ENCODE data around the gene NKTR.
A peak's percentile ranks its signal among the peaks of the same experiment; 100 is the strongest.

The NKTR gene

DNA sequence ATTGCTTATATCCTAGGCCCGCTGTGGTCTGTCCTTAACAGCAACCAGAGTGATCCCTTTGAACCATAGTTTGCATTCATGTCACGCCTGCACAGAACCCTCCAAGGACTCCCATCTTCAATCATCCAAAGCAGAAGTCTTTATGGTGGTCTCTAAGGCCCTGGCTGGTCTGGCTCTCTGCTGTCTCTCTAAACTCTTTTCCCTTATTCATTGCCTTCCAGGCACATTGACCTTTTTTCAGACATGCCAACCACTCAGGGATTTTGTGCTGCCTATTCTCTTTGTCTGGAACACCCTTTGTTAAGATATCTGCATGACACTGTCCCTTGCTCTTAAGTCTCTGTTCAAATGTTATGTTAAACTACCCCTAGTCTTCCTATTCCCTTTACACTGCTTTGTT, 31.1 kb downstream of the NKTR start (continued):
- TF ChIP-seq ZNF692 (tag by site-specific recombination; IDR thresholded peaks at IDR 0.05) (no peak), SCRT2 (tag by site-specific recombination; IDR thresholded peaks at IDR 0.05) (no peak), GLI4 (tag by site-specific recombination; IDR thresholded peaks at IDR 0.05) (no peak), ZBTB10 (tag by site-specific recombination; IDR thresholded peaks at IDR 0.05) (no peak), ZNF548 (tag by site-specific recombination; IDR thresholded peaks at IDR 0.05) (no peak)

GRCh38 chr3:42632146-42632545, 31.7 kb downstream of the NKTR start:
- H3K27ac ChIP-seq (ENCODE audit: extremely low read depth, low read depth, low read length), result no peak overlapping the region
- H3K36me3 ChIP-seq (ENCODE audit: control insufficient read depth in 2 of 2, insufficient read depth in 1 of 2, low read length in 2 of 2), result peaks cover 36 to 89% of the 10 kb centered on the region in 2 experiments
- ChIA-PET POLR2A (no interaction called here), CTCF (no interaction called here)
- peak; percentile 36; the same call in 1 of the 2 replicates for TF ChIP-seq GLIS1 (tag by site-specific recombination; IDR thresholded peaks at IDR 0.05)
- TF ChIP-seq ZBTB49 (tag by site-specific recombination; IDR thresholded peaks at IDR 0.05; ENCODE audit: low read depth), result no peak
- no peak for TF ChIP-seq ZNF76 (tag by site-specific recombination; IDR thresholded peaks at IDR 0.05; ENCODE audit: borderline replicate concordance, low read depth)
- no peaks in the 10 kb centered on the region for H3K9me3 ChIP-seq (ENCODE audit: control insufficient read depth, insufficient read depth, low read depth, low read length)
- no peaks in the 10 kb centered on the region for H3K4me1 ChIP-seq (ENCODE audit: control insufficient read depth, insufficient read depth, low read length)
- no peak overlapping the region for H3K4me3 ChIP-seq (ENCODE audit: low read depth, low read length)

GRCh38 chr3:42633544-42633943, 33.1 kb downstream of the NKTR start:
- CTCF ChIA-PET, result interaction anchor here (0.6 kb wide), 2 partner anchors 15 to 249 kb away, joined by 3 read pairs; no protein-coding TSS in a partner anchor
- H3K36me3 ChIP-seq (ENCODE audit: control insufficient read depth in 2 of 2, insufficient read depth in 1 of 2, low read length in 2 of 2), result peaks cover 38 to 94% of the 10 kb centered on the region in 2 experiments
- TF ChIP-seq PRDM4 (tag by site-specific recombination; IDR thresholded peaks at IDR 0.05) (no peak), ZNF302 (tag by site-specific recombination; IDR thresholded peaks at IDR 0.05; ENCODE audit: low read depth) (no peak), ZNF157 (tag by site-specific recombination; IDR thresholded peaks at IDR 0.05) (no peak), ZNF239 (tag by site-specific recombination; IDR thresholded peaks at IDR 0.05) (no peak), ZNF660 (tag by site-specific recombination; IDR thresholded peaks at IDR 0.05) (no peak), ZNF654 (tag by site-specific recombination; IDR thresholded peaks at IDR 0.05; ENCODE audit: low read depth) (no peak), ZNF626 (tag by site-specific recombination; IDR thresholded peaks at IDR 0.05) (no peak), ZNF19 (tag by site-specific recombination; IDR thresholded peaks at IDR 0.05; ENCODE audit: low read depth) (no peak), YY2 (tag by site-specific recombination; IDR thresholded peaks at IDR 0.05) (no peak), ZSCAN30 (tag by site-specific recombination; IDR thresholded peaks at IDR 0.05) (no peak)
- TF ChIP-seq, protein P1, sequence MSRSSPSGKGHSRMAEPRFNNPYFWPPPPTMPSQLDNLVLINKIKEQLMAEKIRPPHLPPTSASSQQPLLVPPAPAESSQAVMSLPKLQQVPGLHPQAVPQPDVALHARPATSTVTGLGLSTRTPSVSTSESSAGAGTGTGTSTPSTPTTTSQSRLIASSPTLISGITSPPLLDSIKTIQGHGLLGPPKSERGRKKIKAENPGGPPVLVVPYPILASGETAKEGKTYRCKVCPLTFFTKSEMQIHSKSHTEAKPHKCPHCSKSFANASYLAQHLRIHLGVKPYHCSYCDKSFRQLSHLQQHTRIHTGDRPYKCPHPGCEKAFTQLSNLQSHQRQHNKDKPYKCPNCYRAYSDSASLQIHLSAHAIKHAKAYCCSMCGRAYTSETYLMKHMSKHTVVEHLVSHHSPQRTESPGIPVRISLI (tag by site-specific recombination; IDR thresholded peaks at IDR 0.05), result no peak
- TF ChIP-seq, protein P2, sequence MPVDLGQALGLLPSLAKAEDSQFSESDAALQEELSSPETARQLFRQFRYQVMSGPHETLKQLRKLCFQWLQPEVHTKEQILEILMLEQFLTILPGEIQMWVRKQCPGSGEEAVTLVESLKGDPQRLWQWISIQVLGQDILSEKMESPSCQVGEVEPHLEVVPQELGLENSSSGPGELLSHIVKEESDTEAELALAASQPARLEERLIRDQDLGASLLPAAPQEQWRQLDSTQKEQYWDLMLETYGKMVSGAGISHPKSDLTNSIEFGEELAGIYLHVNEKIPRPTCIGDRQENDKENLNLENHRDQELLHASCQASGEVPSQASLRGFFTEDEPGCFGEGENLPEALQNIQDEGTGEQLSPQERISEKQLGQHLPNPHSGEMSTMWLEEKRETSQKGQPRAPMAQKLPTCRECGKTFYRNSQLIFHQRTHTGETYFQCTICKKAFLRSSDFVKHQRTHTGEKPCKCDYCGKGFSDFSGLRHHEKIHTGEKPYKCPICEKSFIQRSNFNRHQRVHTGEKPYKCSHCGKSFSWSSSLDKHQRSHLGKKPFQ (tag by site-specific recombination; IDR thresholded peaks at IDR 0.05), result no peak

More at GRCh38 chr3:42633544-42633943, 33.1 kb downstream of the NKTR start:
- H3K9me3 ChIP-seq (ENCODE audit: control insufficient read depth, insufficient read depth, low read depth, low read length), result no peaks in the 10 kb centered on the region
- H3K4me1 ChIP-seq (ENCODE audit: control insufficient read depth, insufficient read depth, low read length), result no peaks in the 10 kb centered on the region
- no peak overlapping the region for H3K27ac ChIP-seq (ENCODE audit: extremely low read depth, low read depth, low read length)
- H3K4me3 ChIP-seq (ENCODE audit: low read depth, low read length), result no peak overlapping the region
- POLR2A ChIA-PET, result no interaction called here
